Measurements from ENCODE around the gene DNAJC18.
"Not testable (repeated sequence)": the region's sequence is repeated elsewhere in the genome, so short reads cannot be mapped to it uniquely, and the experiment has no call there.

Gene DNAJC18

DNA sequence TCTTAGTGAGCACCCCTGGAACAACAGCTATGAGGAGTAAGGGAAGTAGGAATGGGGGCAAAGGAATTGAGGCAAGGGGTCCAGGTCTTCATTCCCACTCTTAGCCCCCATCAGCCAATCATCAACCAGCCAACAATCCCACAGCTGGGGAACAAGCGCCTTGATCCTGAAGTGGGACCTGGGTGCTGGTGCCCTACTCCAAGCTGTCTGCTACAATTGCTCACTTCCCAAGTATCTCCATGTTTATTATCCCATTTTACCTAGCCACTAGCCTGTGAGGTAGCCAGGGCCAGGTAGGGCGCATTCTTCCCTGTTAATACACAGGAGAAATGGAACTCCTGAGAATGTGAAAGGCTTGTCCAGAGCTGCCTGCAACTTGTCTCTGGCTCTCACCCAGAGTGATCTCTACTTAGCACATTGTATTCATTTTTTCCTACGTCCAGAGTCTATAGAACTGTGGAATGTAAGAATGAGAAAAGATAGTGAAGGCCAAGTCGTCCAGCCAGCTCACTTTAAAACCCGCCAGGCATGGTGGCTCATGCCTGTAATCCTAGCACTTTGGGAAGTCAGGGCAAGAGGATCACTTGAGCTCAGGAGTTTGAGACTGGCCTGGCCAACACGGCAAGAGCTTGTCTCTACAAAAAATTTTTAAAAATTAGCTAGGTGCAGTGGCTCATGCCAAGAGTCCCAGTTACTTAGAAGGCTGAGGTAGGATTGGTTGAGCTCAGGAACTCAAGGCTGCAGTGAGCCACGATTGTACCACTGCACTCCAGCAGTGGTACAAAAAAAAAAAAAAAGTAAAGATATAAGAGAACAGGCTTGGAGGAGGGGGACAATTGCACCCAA, 6.2 kb upstream of the DNAJC18 start:
- Histone ChIP-seq H2AFZ (no peak overlapping the region), H3K79me2 (no peaks in the 10 kb centered on the region), H3K4me3 (ENCODE audit: low read depth, low read length) (no peak overlapping the region), H3K4me2 (ENCODE audit: low read length) (no peak overlapping the region), H3K4me1 (no peaks in the 10 kb centered on the region), H3K36me3 (ENCODE audit: control insufficient read depth, insufficient read depth, low read length) (no peaks in the 10 kb centered on the region), H3K9me3 (ENCODE audit: control insufficient read depth, low read length) (no peaks in the 10 kb centered on the region), H3K27ac (no peak overlapping the region), H3K27me3 (ENCODE audit: control insufficient read depth, insufficient read depth, low read length) (no peaks in the 10 kb centered on the region), H3K9ac (no peak overlapping the region)
- TF ChIP-seq, protein P1, sequence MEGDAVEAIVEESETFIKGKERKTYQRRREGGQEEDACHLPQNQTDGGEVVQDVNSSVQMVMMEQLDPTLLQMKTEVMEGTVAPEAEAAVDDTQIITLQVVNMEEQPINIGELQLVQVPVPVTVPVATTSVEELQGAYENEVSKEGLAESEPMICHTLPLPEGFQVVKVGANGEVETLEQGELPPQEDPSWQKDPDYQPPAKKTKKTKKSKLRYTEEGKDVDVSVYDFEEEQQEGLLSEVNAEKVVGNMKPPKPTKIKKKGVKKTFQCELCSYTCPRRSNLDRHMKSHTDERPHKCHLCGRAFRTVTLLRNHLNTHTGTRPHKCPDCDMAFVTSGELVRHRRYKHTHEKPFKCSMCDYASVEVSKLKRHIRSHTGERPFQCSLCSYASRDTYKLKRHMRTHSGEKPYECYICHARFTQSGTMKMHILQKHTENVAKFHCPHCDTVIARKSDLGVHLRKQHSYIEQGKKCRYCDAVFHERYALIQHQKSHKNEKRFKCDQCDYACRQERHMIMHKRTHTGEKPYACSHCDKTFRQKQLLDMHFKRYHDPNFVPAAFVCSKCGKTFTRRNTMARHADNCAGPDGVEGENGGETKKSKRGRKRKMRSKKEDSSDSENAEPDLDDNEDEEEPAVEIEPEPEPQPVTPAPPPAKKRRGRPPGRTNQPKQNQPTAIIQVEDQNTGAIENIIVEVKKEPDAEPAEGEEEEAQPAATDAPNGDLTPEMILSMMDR (IDR thresholded peaks at IDR 0.05), result no peak

DNA sequence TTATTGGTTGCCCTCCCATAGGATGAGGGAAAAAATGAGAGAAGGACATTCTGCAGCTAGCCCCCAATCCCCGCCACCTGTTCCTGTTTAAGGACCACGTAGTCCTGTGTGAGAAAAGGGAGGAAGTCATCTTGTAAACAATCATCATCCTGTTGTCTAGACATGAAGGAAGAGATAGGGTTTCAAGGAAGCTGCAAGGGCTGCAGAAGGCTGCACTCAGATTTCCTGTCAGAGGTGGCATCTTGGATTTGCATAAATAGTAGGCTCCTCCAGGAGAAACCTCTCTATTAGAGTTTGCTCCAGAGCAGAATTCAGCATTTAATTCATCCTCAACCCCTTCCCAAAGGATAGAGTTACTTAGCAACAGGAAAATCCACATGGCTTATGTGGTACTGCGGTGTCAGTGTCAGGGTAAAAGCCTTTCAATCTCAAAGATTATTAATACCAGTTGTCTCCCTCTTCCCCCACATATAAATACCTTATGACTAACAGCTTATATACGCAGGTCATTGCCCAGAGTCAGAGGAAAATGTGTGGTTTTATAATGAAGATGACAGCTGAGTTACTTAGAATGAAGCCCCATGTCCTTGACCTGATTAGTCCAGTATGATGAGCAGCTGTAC, 4.6 kb upstream of the DNAJC18 start:
- H3K27ac ChIP-seq, result no peak overlapping the region
- no peaks in the 10 kb centered on the region for H3K27me3 ChIP-seq (ENCODE audit: control insufficient read depth, insufficient read depth, low read length)
- H3K9ac ChIP-seq, result no peak overlapping the region
- H3K36me3 ChIP-seq (ENCODE audit: control insufficient read depth, insufficient read depth, low read length), result no peaks in the 10 kb centered on the region
- H3K79me2 ChIP-seq, result no peaks in the 10 kb centered on the region
- H3K4me2 ChIP-seq (ENCODE audit: low read length), result no peak overlapping the region
- TF ChIP-seq, protein P1 (IDR thresholded peaks at IDR 0.05), result no peak
- H3K4me1 ChIP-seq, result peaks cover 4% of the 10 kb centered on the region
- H3K9me3 ChIP-seq (ENCODE audit: control insufficient read depth, low read length), result no peaks in the 10 kb centered on the region
- no peak overlapping the region for H3K4me3 ChIP-seq (ENCODE audit: low read depth, low read length)
- H2AFZ ChIP-seq, result no peak overlapping the region

DNA sequence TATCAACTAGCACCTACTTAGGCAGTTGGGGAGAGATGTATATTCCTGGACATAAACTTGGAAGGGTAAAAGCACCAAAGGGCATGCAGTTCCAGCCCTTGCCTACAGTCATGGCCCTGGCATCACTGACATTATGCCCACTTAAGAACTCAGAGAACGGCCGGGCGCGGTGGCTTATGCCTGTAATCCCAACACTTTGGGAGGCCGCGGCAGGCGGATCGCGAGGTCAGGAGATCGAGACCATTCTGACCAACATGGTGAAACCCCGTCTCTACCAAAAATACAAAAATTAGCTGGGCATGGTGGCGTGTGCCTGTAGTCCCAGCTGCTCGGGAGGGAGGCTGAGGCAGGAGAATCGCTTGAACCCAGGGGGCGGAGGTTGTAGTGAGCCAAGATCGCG, 1.1 kb upstream of the DNAJC18 start:
- H3K9ac ChIP-seq; H3K4me3 ChIP-seq (ENCODE audit: low read depth, low read length); H3K4me2 ChIP-seq (ENCODE audit: low read length); H3K9me3 ChIP-seq (ENCODE audit: control insufficient read depth, low read length); H2AFZ ChIP-seq; H3K79me2 ChIP-seq; H3K27ac ChIP-seq; H3K27me3 ChIP-seq (ENCODE audit: control insufficient read depth, insufficient read depth, low read length); H3K36me3 ChIP-seq (ENCODE audit: control insufficient read depth, insufficient read depth, low read length); H3K4me1 ChIP-seq: not testable (repeated sequence)

DNA sequence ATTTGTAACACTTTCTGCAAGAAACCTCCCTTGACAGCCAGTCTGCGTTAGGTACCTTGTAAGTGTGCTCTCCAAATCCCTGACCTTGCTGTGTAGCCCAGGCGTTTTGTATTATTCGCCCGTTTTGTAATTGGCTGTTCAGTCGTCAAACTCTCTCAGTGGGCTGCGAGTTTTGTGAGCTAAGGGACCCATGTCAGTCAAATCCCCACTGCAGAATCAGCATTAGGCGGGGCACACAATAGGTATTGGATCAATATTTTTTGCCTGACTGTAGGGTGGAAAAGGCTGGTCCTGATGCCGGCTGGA, 665 bp downstream of the DNAJC18 start:
- Histone ChIP-seq H3K9me3 (ENCODE audit: control insufficient read depth, low read length) (no peaks in the 10 kb centered on the region), H3K4me2 (ENCODE audit: low read length) (peak overlapping the region; percentile 100), H3K4me1 (peaks cover 7% of the 10 kb centered on the region), H3K9ac (no peak overlapping the region), H3K27me3 (ENCODE audit: control insufficient read depth, insufficient read depth, low read length) (no peaks in the 10 kb centered on the region), H3K4me3 (ENCODE audit: low read depth, low read length) (peak overlapping the region; percentile 100), H3K79me2 (no peaks in the 10 kb centered on the region), H2AFZ (peak overlapping the region; percentile 99), H3K27ac (peak overlapping the region; percentile 48), H3K36me3 (ENCODE audit: control insufficient read depth, insufficient read depth, low read length) (no peaks in the 10 kb centered on the region)
- TF ChIP-seq, protein P1 (IDR thresholded peaks at IDR 0.05), result no peak

DNA sequence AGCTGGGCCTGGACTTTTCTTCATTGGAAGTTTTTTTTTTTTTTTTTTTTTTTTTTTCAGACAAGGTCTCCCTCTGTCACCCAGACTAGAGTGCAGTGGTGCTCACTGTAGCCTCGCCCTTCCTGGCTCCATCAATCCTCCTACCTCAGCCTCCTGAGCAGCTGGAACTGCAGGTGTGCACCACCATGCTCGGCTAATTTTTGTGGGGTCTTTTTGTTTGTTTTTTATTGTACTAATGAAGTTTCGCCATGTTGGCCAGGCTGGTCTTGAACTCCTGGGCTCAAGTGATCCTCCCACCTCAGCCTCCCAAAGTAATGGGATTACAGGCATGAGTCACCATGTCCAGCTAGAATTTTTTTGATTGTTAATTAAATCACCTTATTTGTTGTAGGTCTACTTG, 3.6 kb downstream of the DNAJC18 start:
- H3K27ac ChIP-seq, result no peak overlapping the region
- no peaks in the 10 kb centered on the region for H3K9me3 ChIP-seq (ENCODE audit: control insufficient read depth, low read length)
- H2AFZ ChIP-seq, result no peak overlapping the region
- H3K79me2 ChIP-seq, result no peaks in the 10 kb centered on the region
- H3K9ac ChIP-seq, result no peak overlapping the region
- no peaks in the 10 kb centered on the region for H3K27me3 ChIP-seq (ENCODE audit: control insufficient read depth, insufficient read depth, low read length)
- H3K4me1 ChIP-seq, result peaks cover 7% of the 10 kb centered on the region
- no peaks in the 10 kb centered on the region for H3K36me3 ChIP-seq (ENCODE audit: control insufficient read depth, insufficient read depth, low read length)
- TF ChIP-seq, protein P1 (IDR thresholded peaks at IDR 0.05), result no peak
- H3K4me3 ChIP-seq (ENCODE audit: low read depth, low read length), result no peak overlapping the region
- no peak overlapping the region for H3K4me2 ChIP-seq (ENCODE audit: low read length)

Data from parathyroid adenoma (tissue), 2 donors.